ENCODE results near the gene GARIN5B.

DNA sequence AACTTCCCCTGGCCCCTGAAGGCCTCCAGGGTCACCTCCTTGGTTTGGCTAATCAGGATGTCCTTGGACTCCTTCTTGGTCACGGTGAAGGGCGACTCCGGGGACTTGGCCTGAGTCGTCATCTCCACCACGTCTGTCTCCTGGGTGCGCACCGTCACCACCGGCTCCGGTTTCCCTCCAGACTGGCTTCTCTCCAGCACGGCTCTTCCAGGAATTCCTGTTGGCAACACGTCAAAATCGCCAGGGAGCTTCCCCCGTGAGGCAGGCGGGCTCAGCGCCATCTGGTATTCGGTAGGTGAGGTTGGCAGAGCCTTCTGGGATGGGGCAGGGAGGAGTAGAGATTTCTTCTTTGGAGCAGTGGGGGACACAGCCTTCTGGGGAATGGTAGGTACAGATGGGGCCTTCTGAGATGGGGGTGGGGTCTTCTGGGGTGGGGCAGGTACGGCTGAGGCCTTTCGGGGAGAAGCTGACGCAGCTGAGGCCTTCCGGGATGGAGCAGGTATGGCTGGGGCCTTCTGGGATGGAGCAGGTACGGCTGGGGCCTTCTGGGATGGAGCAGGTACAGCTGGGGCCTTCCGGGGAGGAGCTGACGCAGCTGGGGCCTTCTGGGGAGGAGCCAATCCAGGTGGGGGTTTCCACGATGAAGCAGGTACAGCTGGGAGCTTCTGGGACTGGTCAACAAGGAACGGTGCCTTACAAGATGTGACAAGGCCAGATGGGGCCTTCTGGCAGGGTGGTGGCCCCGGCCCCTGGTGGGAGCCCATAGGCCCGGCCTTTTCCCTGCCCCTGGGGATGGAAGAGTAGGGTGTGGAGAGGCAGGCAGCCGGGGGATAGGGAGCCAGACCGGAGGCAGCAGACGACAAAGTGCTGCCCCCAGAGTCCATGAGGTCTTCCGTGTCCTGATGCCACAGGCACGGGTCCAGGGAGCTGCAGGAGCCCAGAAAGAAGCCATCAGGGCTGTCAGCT lies 3.8 kb downstream of the GARIN5B start:
- TF ChIP-seq TAF1 (IDR thresholded peaks at IDR 0.05; ENCODE audit: low read depth) (no peak), EP300 (conservative IDR thresholded peaks at IDR 0.05; ENCODE audit: poor library complexity, severe bottlenecking) (no peak), EZH2 (IDR thresholded peaks at IDR 0.05; ENCODE audit: borderline replicate concordance, insufficient read depth, low read length, poor library complexity, severe bottlenecking) (no peak), RAD21 (conservative IDR thresholded peaks at IDR 0.05) (no peak), POLR2AphosphoS5 (IDR thresholded peaks at IDR 0.05) (no peak)
- TF ChIP-seq, protein P1, sequence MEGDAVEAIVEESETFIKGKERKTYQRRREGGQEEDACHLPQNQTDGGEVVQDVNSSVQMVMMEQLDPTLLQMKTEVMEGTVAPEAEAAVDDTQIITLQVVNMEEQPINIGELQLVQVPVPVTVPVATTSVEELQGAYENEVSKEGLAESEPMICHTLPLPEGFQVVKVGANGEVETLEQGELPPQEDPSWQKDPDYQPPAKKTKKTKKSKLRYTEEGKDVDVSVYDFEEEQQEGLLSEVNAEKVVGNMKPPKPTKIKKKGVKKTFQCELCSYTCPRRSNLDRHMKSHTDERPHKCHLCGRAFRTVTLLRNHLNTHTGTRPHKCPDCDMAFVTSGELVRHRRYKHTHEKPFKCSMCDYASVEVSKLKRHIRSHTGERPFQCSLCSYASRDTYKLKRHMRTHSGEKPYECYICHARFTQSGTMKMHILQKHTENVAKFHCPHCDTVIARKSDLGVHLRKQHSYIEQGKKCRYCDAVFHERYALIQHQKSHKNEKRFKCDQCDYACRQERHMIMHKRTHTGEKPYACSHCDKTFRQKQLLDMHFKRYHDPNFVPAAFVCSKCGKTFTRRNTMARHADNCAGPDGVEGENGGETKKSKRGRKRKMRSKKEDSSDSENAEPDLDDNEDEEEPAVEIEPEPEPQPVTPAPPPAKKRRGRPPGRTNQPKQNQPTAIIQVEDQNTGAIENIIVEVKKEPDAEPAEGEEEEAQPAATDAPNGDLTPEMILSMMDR (IDR thresholded peaks at IDR 0.05; ENCODE audit: poor library complexity, severe bottlenecking) = no peak
- TF ChIP-seq, protein P2, sequence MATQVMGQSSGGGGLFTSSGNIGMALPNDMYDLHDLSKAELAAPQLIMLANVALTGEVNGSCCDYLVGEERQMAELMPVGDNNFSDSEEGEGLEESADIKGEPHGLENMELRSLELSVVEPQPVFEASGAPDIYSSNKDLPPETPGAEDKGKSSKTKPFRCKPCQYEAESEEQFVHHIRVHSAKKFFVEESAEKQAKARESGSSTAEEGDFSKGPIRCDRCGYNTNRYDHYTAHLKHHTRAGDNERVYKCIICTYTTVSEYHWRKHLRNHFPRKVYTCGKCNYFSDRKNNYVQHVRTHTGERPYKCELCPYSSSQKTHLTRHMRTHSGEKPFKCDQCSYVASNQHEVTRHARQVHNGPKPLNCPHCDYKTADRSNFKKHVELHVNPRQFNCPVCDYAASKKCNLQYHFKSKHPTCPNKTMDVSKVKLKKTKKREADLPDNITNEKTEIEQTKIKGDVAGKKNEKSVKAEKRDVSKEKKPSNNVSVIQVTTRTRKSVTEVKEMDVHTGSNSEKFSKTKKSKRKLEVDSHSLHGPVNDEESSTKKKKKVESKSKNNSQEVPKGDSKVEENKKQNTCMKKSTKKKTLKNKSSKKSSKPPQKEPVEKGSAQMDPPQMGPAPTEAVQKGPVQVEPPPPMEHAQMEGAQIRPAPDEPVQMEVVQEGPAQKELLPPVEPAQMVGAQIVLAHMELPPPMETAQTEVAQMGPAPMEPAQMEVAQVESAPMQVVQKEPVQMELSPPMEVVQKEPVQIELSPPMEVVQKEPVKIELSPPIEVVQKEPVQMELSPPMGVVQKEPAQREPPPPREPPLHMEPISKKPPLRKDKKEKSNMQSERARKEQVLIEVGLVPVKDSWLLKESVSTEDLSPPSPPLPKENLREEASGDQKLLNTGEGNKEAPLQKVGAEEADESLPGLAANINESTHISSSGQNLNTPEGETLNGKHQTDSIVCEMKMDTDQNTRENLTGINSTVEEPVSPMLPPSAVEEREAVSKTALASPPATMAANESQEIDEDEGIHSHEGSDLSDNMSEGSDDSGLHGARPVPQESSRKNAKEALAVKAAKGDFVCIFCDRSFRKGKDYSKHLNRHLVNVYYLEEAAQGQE (IDR thresholded peaks at IDR 0.05; ENCODE audit: borderline replicate concordance) = no peak
